GM12878 (cell line): Measurements from ENCODE around the gene SYTL5.

Source experiments
- CTCF ChIP-seq, 3 experiments: IDR thresholded peaks in 2 of 3; conservative IDR thresholded peaks in 1 of 3; 2 replicates each; pipeline ENCODE4 v1.5.1; 2011; ENCODE audit warnings: low read depth in 3 of 3, low read length in 3 of 3, mild to moderate bottlenecking in 3 of 3, control low read depth in 2 of 3, moderate library complexity in 2 of 3, inconsistent platforms in 1 of 3, mixed read lengths in 1 of 3; ENCODE audit not compliant: control insufficient read depth in 2 of 3, insufficient read depth in 1 of 3; ENCODE audit errors: extremely low read depth in 1 of 3
- POLR2A ChIP-seq: IDR thresholded peaks from 2 replicates; pipeline ENCODE4 v1.6.1; 2011; ENCODE audit warnings: low read depth, mild to moderate bottlenecking, low read length

GRCh38 chrX:37993837-37994619, 12.3 kb upstream of the SYTL5 start:
- TF ChIP-seq CTCF (IDR thresholded peaks at IDR 0.05 in 2 of 3, conservative IDR thresholded peaks at IDR 0.05 in 1 of 3; ENCODE audit: control insufficient read depth in 2 of 3, extremely low read depth in 1 of 3, insufficient read depth in 1 of 3, low read depth in 3 of 3, low read length in 3 of 3) (no peak), POLR2A (no peak)
